Muscle of arm (tissue), 12 donors: ENCODE measurements around the gene MED13L. TPM values are rescaled to one million over a fixed set of nuclear protein-coding genes. Genes with fewer than 3 reads are reported as not detected.

Experiments used
- DNase-seq: peaks from one replicate; pipeline ENCODE4 v3.0.0-alpha.2; 2013
- polyA plus RNA-seq, 12 donors: library from polyadenylated mRNA; unstranded; fragments of 120-200 nt; gene quantifications; one replicate each; pipeline ENCODE4 v1.2.1, GENCODE V29; 2013; ENCODE audit not compliant: insufficient read length in 12 of 12

MED13L gene
- polyA plus RNA-seq, 12 donors, result 44.9 to 66.0 (median 55.5) TPM; not detected in 1

- no peak for DNase-seq
These were observed 180.6 kb downstream of the MED13L start for GRCh38 chr12:116096874-116097273.

- DNase-seq, result no peak
These were observed 183.0 kb downstream of the MED13L start for GRCh38 chr12:116094475-116094874.

- DNase-seq, result no peak
These were observed 183.6 kb downstream of the MED13L start for GRCh38 chr12:116093915-116094314.

- DNase-seq, result no peak
These were observed 184.7 kb downstream of the MED13L start for GRCh38 chr12:116092776-116093175.

- no peak for DNase-seq
These were observed 185.3 kb downstream of the MED13L start for GRCh38 chr12:116092162-116092561.

GRCh38 chr12:116091579-116091978 lies 185.9 kb downstream of the MED13L start:
- DNase-seq, result no peak

- DNase-seq, result no peak
These were observed 187.0 kb downstream of the MED13L start for GRCh38 chr12:116090516-116090915.

GRCh38 chr12:116089080-116089479 lies 188.4 kb downstream of the MED13L start:
- no peak for DNase-seq

- DNase-seq, result no peak
These were observed 189.5 kb downstream of the MED13L start for GRCh38 chr12:116087962-116088361.

- no peak for DNase-seq
These were observed 190.1 kb downstream of the MED13L start for GRCh38 chr12:116087399-116087798.

- DNase-seq, result no peak
These were observed 197.1 kb downstream of the MED13L start for GRCh38 chr12:116080415-116080814.

GRCh38 chr12:116078396-116078795 lies 199.1 kb downstream of the MED13L start:
- DNase-seq, result no peak

GRCh38 chr12:116077431-116077830 lies 200.1 kb downstream of the MED13L start:
- DNase-seq, result no peak

- DNase-seq, result no peak
These were observed 201.1 kb downstream of the MED13L start for GRCh38 chr12:116076399-116076798.

GRCh38 chr12:116074686-116075085 lies 202.8 kb downstream of the MED13L start:
- DNase-seq, result no peak

- no peak for DNase-seq
These were observed 205.8 kb downstream of the MED13L start for GRCh38 chr12:116071555-116072230.

- no peak for DNase-seq
These were observed 207.0 kb downstream of the MED13L start for GRCh38 chr12:116070444-116070843.

- DNase-seq, result no peak
These were observed 207.6 kb downstream of the MED13L start for GRCh38 chr12:116069943-116070342.

GRCh38 chr12:116068853-116069252 lies 208.6 kb downstream of the MED13L start:
- DNase-seq, result no peak

GRCh38 chr12:116068371-116068770 lies 209.1 kb downstream of the MED13L start:
- DNase-seq, result no peak

GRCh38 chr12:116067892-116068291 lies 209.6 kb downstream of the MED13L start:
- no peak for DNase-seq

- DNase-seq, result no peak
These were observed 210.9 kb downstream of the MED13L start for GRCh38 chr12:116066381-116067230.

GRCh38 chr12:116065606-116066005 lies 211.9 kb downstream of the MED13L start:
- peak; percentile 29 for DNase-seq
